Endothelial cell of umbilical vein (primary cell): Measurements from ENCODE around the gene LIM2.

ENCODE experiments used
- CTCF ChIP-seq, 2 donors: IDR thresholded peaks; 1 replicate in 1 of 2; 2 replicates in 1 of 2; pipeline ENCODE4 v1.5.1; 2011; ENCODE audit warnings: low read length in 2 of 2, mild to moderate bottlenecking in 2 of 2, moderate library complexity in 2 of 2, control low read depth in 1 of 2, inconsistent platforms in 1 of 2, low read depth in 1 of 2; ENCODE audit not compliant: insufficient read depth in 1 of 2; ENCODE audit errors: extremely low read depth in 1 of 2
- EZH2 ChIP-seq: IDR thresholded peaks from 2 replicates; pipeline ENCODE4 v1.6.1; 2012; ENCODE audit warnings: borderline replicate concordance, low read depth, mild to moderate bottlenecking, moderate library complexity, low read length, inconsistent platforms; ENCODE audit not compliant: severe bottlenecking
- FOS ChIP-seq: IDR thresholded peaks from 2 replicates; pipeline ENCODE4 v1.6.1; 2011; ENCODE audit warnings: mild to moderate bottlenecking, low read length, moderate library complexity, borderline replicate concordance; ENCODE audit not compliant: insufficient read depth
- GATA2 ChIP-seq: IDR thresholded peaks from 2 replicates; pipeline ENCODE4 v1.7.0; 2011; ENCODE audit warnings: low read depth, mild to moderate bottlenecking, moderate library complexity, mixed read lengths, low read length; ENCODE audit not compliant: insufficient read length, insufficient read depth
- JUN ChIP-seq: IDR thresholded peaks from 2 replicates; pipeline ENCODE4 v1.6.1; 2011; ENCODE audit warnings: borderline replicate concordance, low read depth; ENCODE audit not compliant: insufficient read length, insufficient read depth
- MAX ChIP-seq: IDR thresholded peaks from 2 replicates; pipeline ENCODE4 v1.6.1; 2011; ENCODE audit not compliant: insufficient read depth, insufficient read length
- MYC ChIP-seq: IDR thresholded peaks from one replicate; pipeline ENCODE4 v1.6.1; 2011; ENCODE audit warnings: mild to moderate bottlenecking, low read depth, low read length
- POLR2A ChIP-seq: IDR thresholded peaks from 2 replicates; pipeline ENCODE4 v1.6.1; 2012; ENCODE audit warnings: low read depth, mild to moderate bottlenecking, control low read depth, low read length
- POLR2AphosphoS5 ChIP-seq: IDR thresholded peaks from 2 replicates; pipeline ENCODE4 v1.6.1; 2012; ENCODE audit warnings: low read depth, mild to moderate bottlenecking, control low read depth, low read length, moderate library complexity; ENCODE audit not compliant: insufficient read depth

DNA sequence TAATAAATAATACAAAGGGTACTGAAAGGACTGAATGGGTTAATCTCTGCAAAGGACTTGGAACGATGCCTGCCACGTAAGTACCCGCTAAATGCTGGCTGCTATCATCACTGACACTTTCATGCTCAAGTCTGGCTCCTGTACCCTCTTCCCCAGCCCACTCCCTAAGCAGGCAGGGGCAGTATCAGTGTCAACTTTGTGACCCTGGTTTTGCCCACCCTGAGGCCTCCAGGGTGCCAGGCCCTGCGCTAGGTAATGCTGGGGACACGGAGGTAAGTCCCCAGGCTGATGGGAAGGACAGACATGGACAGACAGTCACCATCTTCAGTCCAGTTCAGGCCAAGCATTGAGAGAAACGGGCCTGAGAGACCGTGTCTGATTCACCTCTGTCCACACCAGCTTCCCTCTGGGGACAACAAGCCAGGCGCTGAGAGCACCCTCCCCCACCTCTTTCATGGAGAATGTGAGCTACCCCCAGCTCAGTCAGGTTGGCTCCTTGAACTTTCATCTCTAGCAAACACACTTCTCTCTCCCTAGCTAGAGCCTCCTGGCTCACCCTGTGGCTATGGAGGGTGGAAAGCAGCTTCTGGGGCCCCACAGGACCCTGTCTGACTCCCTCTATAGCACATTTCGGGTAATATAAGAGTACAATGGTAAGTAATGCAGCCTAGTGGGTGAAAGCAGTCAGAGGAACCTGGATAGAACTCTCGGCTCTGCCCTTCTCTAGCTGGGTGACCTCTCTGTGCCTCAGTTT lies 22.4 kb downstream of the LIM2 start:
- TF ChIP-seq POLR2A (no peak), CTCF (IDR thresholded peaks at IDR 0.05; ENCODE audit: extremely low read depth in 1 of 2, insufficient read depth in 1 of 2, low read depth in 1 of 2, low read length in 2 of 2) (peak in 1 of 2 donors; percentile 3), EZH2 (no peak), MAX (no peak), MYC (no peak), POLR2AphosphoS5 (no peak), JUN (no peak), FOS (no peak), GATA2 (no peak)
